ENCODE measurements around the gene WAS. TPM values are rescaled to one million over a fixed set of nuclear protein-coding genes. Genes with fewer than 3 reads are reported as not detected.

WAS gene
- polyA plus RNA-seq, 2 of the 4 experiments (the other 2 are of a cell fraction), result 0.05 to 0.44 TPM

GRCh38 chrX:48713847-48714246 lies 30.2 kb downstream of the WAS start:
- 0 out of 3 replicates have a peak, but pooled peaks cover 2% of the 10 kb centered on the region for H3K9me3 ChIP-seq
- TF ChIP-seq RNF2 (IDR thresholded peaks at IDR 0.05; ENCODE audit: borderline replicate concordance, low read depth) (no peak), TFCP2L1 (CRISPR knock-in tag; IDR thresholded peaks at IDR 0.05) (no peak), MYC (IDR thresholded peaks at IDR 0.05; ENCODE audit: borderline replicate concordance, low read length) (no peak), HDAC2 (IDR thresholded peaks at IDR 0.05) (no peak)
- WGBS (ENCODE audit: missing lambda C conversion rate), result 73% methylated on average over 2 of the region's 2 CpGs
- DNase-seq (ENCODE audit: low read depth in 1 of 2, low spot score in 1 of 2) (no peak), ATAC-seq (no peak), FAIRE-seq (no peak)
- H3K4me2 ChIP-seq, result no peak overlapping the region
- POLR2A ChIA-PET, result no interaction called here
- CTCF ChIA-PET, result no interaction called here
- no peak overlapping the region for H3K27ac ChIP-seq
- no peaks in the 10 kb centered on the region for H3K4me1 ChIP-seq
- no peak overlapping the region for H3K4me3 ChIP-seq

DNA sequence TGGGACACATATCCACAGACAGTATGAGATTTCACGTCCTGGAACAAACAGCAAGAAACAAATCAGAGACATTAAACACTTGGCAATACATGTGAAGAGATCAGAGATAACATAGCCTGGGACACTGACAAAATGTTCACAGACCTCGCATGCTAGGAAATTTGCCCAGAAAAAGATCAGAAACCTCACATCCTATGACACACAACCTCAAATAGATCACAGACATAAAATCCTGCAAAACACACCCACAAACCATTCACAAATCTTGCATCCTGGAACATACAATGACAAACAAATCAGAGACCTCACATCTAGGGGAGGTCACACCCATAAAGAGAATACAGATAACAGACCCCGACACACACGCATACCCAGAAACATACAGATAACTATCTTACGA lies 31.0 kb downstream of the WAS start:
- ATAC-seq (no peak), DNase-seq (ENCODE audit: low read depth in 1 of 2, low spot score in 1 of 2) (no peak), FAIRE-seq (no peak)
- no peak overlapping the region for H3K4me2 ChIP-seq
- CTCF ChIA-PET, result no interaction called here
- no peak overlapping the region for H3K27ac ChIP-seq
- TF ChIP-seq E2F6 (IDR thresholded peaks at IDR 0.05; ENCODE audit: borderline replicate concordance, low read depth), result no peak
- TF ChIP-seq, protein P1, sequence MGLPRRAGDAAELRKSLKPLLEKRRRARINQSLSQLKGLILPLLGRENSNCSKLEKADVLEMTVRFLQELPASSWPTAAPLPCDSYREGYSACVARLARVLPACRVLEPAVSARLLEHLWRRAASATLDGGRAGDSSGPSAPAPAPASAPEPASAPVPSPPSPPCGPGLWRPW (IDR thresholded peaks at IDR 0.05), result no peak
- H3K4me1 ChIP-seq, result no peaks in the 10 kb centered on the region
- H3K4me3 ChIP-seq, result no peak overlapping the region
- H3K9me3 ChIP-seq, result 0 out of 3 replicates have a peak, but pooled peaks cover 2% of the 10 kb centered on the region
- POLR2A ChIA-PET, result no interaction called here
- 72% methylated on average over 5 of the region's 5 CpGs for WGBS (ENCODE audit: missing lambda C conversion rate)

GRCh38 chrX:48715072-48715471 lies 31.5 kb downstream of the WAS start:
- no peak overlapping the region for H3K4me2 ChIP-seq
- no peak overlapping the region for H3K27ac ChIP-seq
- no peak for TF ChIP-seq JUNB (IDR thresholded peaks at IDR 0.05)
- TF ChIP-seq RNF2 (IDR thresholded peaks at IDR 0.05; ENCODE audit: borderline replicate concordance, low read depth), result no peak
- TF ChIP-seq TP53 (CRISPR knock-in tag; IDR thresholded peaks at IDR 0.05), result no peak
- no peak for TF ChIP-seq NR3C1 (IDR thresholded peaks at IDR 0.05)
- TF ChIP-seq MAZ (IDR thresholded peaks at IDR 0.05; ENCODE audit: borderline replicate concordance, low read depth, low read length), result no peak
- TF ChIP-seq EHMT2 (IDR thresholded peaks at IDR 0.05; ENCODE audit: low read depth), result no peak
- DNase-seq (ENCODE audit: low read depth in 1 of 2, low spot score in 1 of 2) (no peak), FAIRE-seq (no peak), ATAC-seq (no peak)
- CTCF ChIA-PET, result interaction anchor here (0.5 kb wide), 1 partner anchor 300 kb away, joined by 3 read pairs; no protein-coding TSS in a partner anchor
- POLR2A ChIA-PET, result no interaction called here
- no peak overlapping the region for H3K4me3 ChIP-seq
- H3K9me3 ChIP-seq, result 0 out of 3 replicates have a peak, but pooled peaks cover 2% of the 10 kb centered on the region
- WGBS (ENCODE audit: missing lambda C conversion rate), result 22% methylated on average over 2 of the region's 2 CpGs
- H3K4me1 ChIP-seq, result no peaks in the 10 kb centered on the region

- TF ChIP-seq JUN (IDR thresholded peaks at IDR 0.05) (no peak), ESRRA (IDR thresholded peaks at IDR 0.05; ENCODE audit: borderline replicate concordance, low read length) (no peak)
- H3K4me3 ChIP-seq, result no peak overlapping the region
- no peaks in the 10 kb centered on the region for H3K4me1 ChIP-seq
- H3K9me3 ChIP-seq, result 0 out of 3 replicates have a peak, but pooled peaks cover 2% of the 10 kb centered on the region
- no peak overlapping the region for H3K4me2 ChIP-seq
- POLR2A ChIA-PET, result no interaction called here
- CTCF ChIA-PET, result no interaction called here
- no peak for DNase-seq (ENCODE audit: low read depth in 1 of 2, low spot score in 1 of 2)
- WGBS (ENCODE audit: missing lambda C conversion rate), result 23% methylated on average over 4 of the region's 4 CpGs
- no peak overlapping the region for H3K27ac ChIP-seq
- no peak for FAIRE-seq
- no peak for ATAC-seq
Observed at GRCh38 chrX:48715876-48716502, 32.4 kb downstream of the WAS start.

- FAIRE-seq (no peak), ATAC-seq (no peak)
- TF ChIP-seq ELK1 (IDR thresholded peaks at IDR 0.05; ENCODE audit: low read depth, low read length) (no peak), FOSL2 (IDR thresholded peaks at IDR 0.05) (no peak), FOSL2 (CRISPR knock-in tag; IDR thresholded peaks at IDR 0.05) (no peak), HDAC2 (IDR thresholded peaks at IDR 0.05) (no peak), NFE2L2 (conservative IDR thresholded peaks at IDR 0.05; ENCODE audit: low read length) (no peak), RARB (CRISPR knock-in tag; IDR thresholded peaks at IDR 0.05) (no peak), HOXA7 (CRISPR knock-in tag; IDR thresholded peaks at IDR 0.05) (no peak), PBX3 (IDR thresholded peaks at IDR 0.05) (no peak), MYC (IDR thresholded peaks at IDR 0.05; ENCODE audit: borderline replicate concordance, low read length) (no peak), USF2 (IDR thresholded peaks at IDR 0.05) (no peak), HOXB13 (CRISPR knock-in tag; IDR thresholded peaks at IDR 0.05; ENCODE audit: low read depth) (no peak), KDM5A (IDR thresholded peaks at IDR 0.05) (no peak), JUNB (IDR thresholded peaks at IDR 0.05) (no peak), RAD21 (conservative IDR thresholded peaks at IDR 0.05 in 1 of 2, IDR thresholded peaks at IDR 0.05 in 1 of 2) (no peak), SMC3 (IDR thresholded peaks at IDR 0.05) (no peak)
Observed at GRCh38 chrX:48719958-48720357, 36.4 kb downstream of the WAS start.

More at GRCh38 chrX:48719958-48720357, 36.4 kb downstream of the WAS start:
- no peak overlapping the region for H3K27ac ChIP-seq
- 8% methylated on average over 2 of the region's 2 CpGs for WGBS (ENCODE audit: missing lambda C conversion rate)
- ChIA-PET CTCF (interaction anchor here (0.7 kb wide), 1 partner anchor 89 kb away, joined by 4 read pairs; no protein-coding TSS in a partner anchor), POLR2A (no interaction called here)
- no peak for DNase-seq (ENCODE audit: low read depth in 1 of 2, low spot score in 1 of 2)
- no peaks in the 10 kb centered on the region for H3K4me1 ChIP-seq
- H3K4me2 ChIP-seq, result no peak overlapping the region
- 0 out of 3 replicates have a peak, but pooled peaks cover 2% of the 10 kb centered on the region for H3K9me3 ChIP-seq
- no peak overlapping the region for H3K4me3 ChIP-seq

Measured in A549 (cell line).